Neural cell (in vitro differentiated cells): Measurements from ENCODE around the gene ZFPM1. TPM values are rescaled to one million over a fixed set of nuclear protein-coding genes. Genes with fewer than 3 reads are reported as not detected.

ENCODE experiments used
- H2AFZ ChIP-seq: fragments of 200-600, 300-800 bp; sonication (generic), shearing (Covaris generic); 2 replicates; pipeline ENCODE4 v1.6.0; 2014; ENCODE audit warnings: low read depth, mild to moderate bottlenecking, antibody characterized with exemption, low read length, moderate library complexity
- H3F3A ChIP-seq: fragments of 200-600 bp; shearing (Covaris generic); 2 replicates; pipeline ENCODE4 v1.6.1; 2016; ENCODE audit warnings: mild to moderate bottlenecking, moderate library complexity, mixed read lengths, antibody characterized with exemption, low read length; ENCODE audit not compliant: insufficient read depth, poor library complexity, severe bottlenecking
- H3K27ac ChIP-seq: fragments of 200-600, 300-800 bp; sonication (generic), shearing (Covaris generic); 2 replicates; pipeline ENCODE4 v1.5.1; 2014; ENCODE audit warnings: mild to moderate bottlenecking, low read length, moderate library complexity
- H3K27me3 ChIP-seq: fragments of 300-800, 200-600 bp; sonication (generic), shearing (Covaris generic); 2 replicates; pipeline ENCODE4 v1.6.0; 2014; ENCODE audit warnings: mild to moderate bottlenecking, low read depth, low read length, moderate library complexity; ENCODE audit not compliant: insufficient read depth
- H3K36me3 ChIP-seq: fragments of 300-800, 200-600 bp; sonication (generic), shearing (Covaris generic); 2 replicates; pipeline ENCODE4 v1.5.1; 2014; ENCODE audit warnings: mild to moderate bottlenecking, antibody characterized with exemption, low read length, moderate library complexity; ENCODE audit not compliant: insufficient read depth
- H3K4me2 ChIP-seq: fragments of 300-800, 200-600 bp; sonication (generic), shearing (Covaris generic); 2 replicates; pipeline ENCODE4 v1.6.0; 2014; ENCODE audit warnings: mild to moderate bottlenecking, low read length
- H3K4me3 ChIP-seq: fragments of 300-800, 200-600 bp; sonication (generic), shearing (Covaris generic); 2 replicates; pipeline ENCODE4 v1.5.1; 2014; ENCODE audit warnings: mild to moderate bottlenecking, low read length, moderate library complexity
- H3K79me2 ChIP-seq: fragments of 200-600 bp; shearing (Covaris generic); replicated peaks from 2 replicates; pipeline ENCODE4 v1.6.0; 2014; ENCODE audit warnings: mild to moderate bottlenecking, low read length, moderate library complexity; ENCODE audit not compliant: insufficient read depth
- H3K9ac ChIP-seq: fragments of 300-800, 200-600 bp; sonication (generic), shearing (Covaris generic); 2 replicates; pipeline ENCODE4 v1.6.1; 2016; ENCODE audit warnings: mild to moderate bottlenecking, low read length, mixed read lengths
- H3K9me2 ChIP-seq: fragments of 200-600 bp; shearing (Covaris generic); 2 replicates; pipeline ENCODE4 v1.6.1; 2016; ENCODE audit warnings: mild to moderate bottlenecking, low read length, mixed read lengths; ENCODE audit not compliant: insufficient read depth
- H3K9me3 ChIP-seq: fragments of 200-600, 300-800 bp; sonication (generic), shearing (Covaris generic); 2 replicates; pipeline ENCODE4 v1.6.1; 2016; ENCODE audit warnings: mild to moderate bottlenecking, mixed run types, low read length, moderate library complexity, mixed read lengths
- H4K20me1 ChIP-seq: fragments of 200-600 bp; shearing (Covaris generic); 2 replicates; pipeline ENCODE4 v1.6.1; 2016; ENCODE audit warnings: mild to moderate bottlenecking, mixed run types; ENCODE audit not compliant: insufficient read depth
- EP300 ChIP-seq: fragments of 450-650 bp; conservative IDR thresholded peaks from 2 replicates; pipeline ENCODE4 v1.6.1; 2014; ENCODE audit warnings: antibody characterized with exemption, mild to moderate bottlenecking, moderate library complexity; ENCODE audit not compliant: poor library complexity, severe bottlenecking
- EZH2 ChIP-seq: fragments of 200-600, 300-800 bp; shearing (Covaris generic), sonication (generic); IDR thresholded peaks from 2 replicates; pipeline ENCODE4 v1.6.1; 2014; ENCODE audit warnings: antibody characterized with exemption, low read length, borderline replicate concordance, mild to moderate bottlenecking; ENCODE audit not compliant: insufficient read depth, poor library complexity, severe bottlenecking
- MXI1 ChIP-seq: fragments of 450-650 bp; conservative IDR thresholded peaks from 2 replicates; pipeline ENCODE4 v1.6.1; 2014; ENCODE audit warnings: antibody characterized with exemption, mild to moderate bottlenecking; ENCODE audit not compliant: poor library complexity, severe bottlenecking
- POLR2AphosphoS5 ChIP-seq: IDR thresholded peaks from 2 replicates; pipeline ENCODE4 v1.6.1; 2012
- RAD21 ChIP-seq: fragments of 450-650 bp; conservative IDR thresholded peaks from 2 replicates; pipeline ENCODE4 v1.6.1; 2014; ENCODE audit warnings: antibody characterized with exemption, mild to moderate bottlenecking, moderate library complexity
- SMC3 ChIP-seq: fragments of 450-650 bp; conservative IDR thresholded peaks from 2 replicates; pipeline ENCODE4 v1.6.1; 2014; ENCODE audit warnings: antibody characterized with exemption, mild to moderate bottlenecking, moderate library complexity; ENCODE audit not compliant: poor library complexity
- TAF1 ChIP-seq: IDR thresholded peaks from 2 replicates; pipeline ENCODE4 v1.6.1; 2012; ENCODE audit warnings: low read depth
- polyA plus RNA-seq: library from polyadenylated mRNA; depleted of rRNA; stranded (reverse); fragments of >200 nt; gene quantifications from 2 replicates; pipeline ENCODE4 v1.2.3, GENCODE V29; 2014
- TF ChIP-seq, protein P1 (sequence below): IDR thresholded peaks from 2 replicates; pipeline ENCODE4 v1.6.1; 2012; ENCODE audit warnings: borderline replicate concordance
- TF ChIP-seq, protein P2 (sequence below): fragments of 450-650 bp; IDR thresholded peaks from 2 replicates; pipeline ENCODE4 v1.5.1; 2014; ENCODE audit warnings: antibody characterized with exemption, mild to moderate bottlenecking, moderate library complexity; ENCODE audit not compliant: poor library complexity, severe bottlenecking

Gene ZFPM1
- polyA plus RNA-seq, 1 donor from 2014 or later: 0.41 TPM

DNA sequence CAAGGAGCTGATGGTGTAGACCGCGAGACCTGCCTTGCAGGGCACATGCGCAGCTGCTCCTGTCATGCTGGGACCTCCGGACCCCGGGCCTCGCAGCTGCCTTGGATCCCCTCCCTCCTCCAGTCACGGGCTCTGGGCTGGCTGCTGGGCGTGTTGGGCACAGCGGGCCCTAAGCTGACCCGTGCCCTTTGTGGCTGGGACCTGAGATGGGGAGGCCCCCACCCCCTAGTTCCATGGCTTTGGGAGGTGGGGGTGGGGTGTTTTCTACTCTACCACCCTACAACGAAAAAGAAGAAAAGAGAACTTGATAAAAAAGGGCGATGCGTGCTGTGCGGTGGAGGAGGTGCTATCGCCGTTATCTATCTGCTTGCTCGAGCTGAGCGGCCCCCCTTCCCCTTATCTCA, 14.5 kb downstream of the ZFPM1 start:
- Histone ChIP-seq H3K27ac (no peak overlapping the region), H3K4me3 (no peak overlapping the region), H3K9me3 (no peaks in the 10 kb centered on the region), H3K9ac (no peak overlapping the region), H3K4me2 (no peak overlapping the region), H3K9me2 (no peaks in the 10 kb centered on the region), H3K36me3 (no peaks in the 10 kb centered on the region), H3K79me2 (no peaks in the 10 kb centered on the region), H3K27me3 (no peaks in the 10 kb centered on the region), H2AFZ (no peak overlapping the region), H3F3A (no peaks in the 10 kb centered on the region), H4K20me1 (no peaks in the 10 kb centered on the region)
- TF ChIP-seq, protein P1, sequence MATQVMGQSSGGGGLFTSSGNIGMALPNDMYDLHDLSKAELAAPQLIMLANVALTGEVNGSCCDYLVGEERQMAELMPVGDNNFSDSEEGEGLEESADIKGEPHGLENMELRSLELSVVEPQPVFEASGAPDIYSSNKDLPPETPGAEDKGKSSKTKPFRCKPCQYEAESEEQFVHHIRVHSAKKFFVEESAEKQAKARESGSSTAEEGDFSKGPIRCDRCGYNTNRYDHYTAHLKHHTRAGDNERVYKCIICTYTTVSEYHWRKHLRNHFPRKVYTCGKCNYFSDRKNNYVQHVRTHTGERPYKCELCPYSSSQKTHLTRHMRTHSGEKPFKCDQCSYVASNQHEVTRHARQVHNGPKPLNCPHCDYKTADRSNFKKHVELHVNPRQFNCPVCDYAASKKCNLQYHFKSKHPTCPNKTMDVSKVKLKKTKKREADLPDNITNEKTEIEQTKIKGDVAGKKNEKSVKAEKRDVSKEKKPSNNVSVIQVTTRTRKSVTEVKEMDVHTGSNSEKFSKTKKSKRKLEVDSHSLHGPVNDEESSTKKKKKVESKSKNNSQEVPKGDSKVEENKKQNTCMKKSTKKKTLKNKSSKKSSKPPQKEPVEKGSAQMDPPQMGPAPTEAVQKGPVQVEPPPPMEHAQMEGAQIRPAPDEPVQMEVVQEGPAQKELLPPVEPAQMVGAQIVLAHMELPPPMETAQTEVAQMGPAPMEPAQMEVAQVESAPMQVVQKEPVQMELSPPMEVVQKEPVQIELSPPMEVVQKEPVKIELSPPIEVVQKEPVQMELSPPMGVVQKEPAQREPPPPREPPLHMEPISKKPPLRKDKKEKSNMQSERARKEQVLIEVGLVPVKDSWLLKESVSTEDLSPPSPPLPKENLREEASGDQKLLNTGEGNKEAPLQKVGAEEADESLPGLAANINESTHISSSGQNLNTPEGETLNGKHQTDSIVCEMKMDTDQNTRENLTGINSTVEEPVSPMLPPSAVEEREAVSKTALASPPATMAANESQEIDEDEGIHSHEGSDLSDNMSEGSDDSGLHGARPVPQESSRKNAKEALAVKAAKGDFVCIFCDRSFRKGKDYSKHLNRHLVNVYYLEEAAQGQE: no peak
- TF ChIP-seq MXI1: no peak
- TF ChIP-seq, protein P2, sequence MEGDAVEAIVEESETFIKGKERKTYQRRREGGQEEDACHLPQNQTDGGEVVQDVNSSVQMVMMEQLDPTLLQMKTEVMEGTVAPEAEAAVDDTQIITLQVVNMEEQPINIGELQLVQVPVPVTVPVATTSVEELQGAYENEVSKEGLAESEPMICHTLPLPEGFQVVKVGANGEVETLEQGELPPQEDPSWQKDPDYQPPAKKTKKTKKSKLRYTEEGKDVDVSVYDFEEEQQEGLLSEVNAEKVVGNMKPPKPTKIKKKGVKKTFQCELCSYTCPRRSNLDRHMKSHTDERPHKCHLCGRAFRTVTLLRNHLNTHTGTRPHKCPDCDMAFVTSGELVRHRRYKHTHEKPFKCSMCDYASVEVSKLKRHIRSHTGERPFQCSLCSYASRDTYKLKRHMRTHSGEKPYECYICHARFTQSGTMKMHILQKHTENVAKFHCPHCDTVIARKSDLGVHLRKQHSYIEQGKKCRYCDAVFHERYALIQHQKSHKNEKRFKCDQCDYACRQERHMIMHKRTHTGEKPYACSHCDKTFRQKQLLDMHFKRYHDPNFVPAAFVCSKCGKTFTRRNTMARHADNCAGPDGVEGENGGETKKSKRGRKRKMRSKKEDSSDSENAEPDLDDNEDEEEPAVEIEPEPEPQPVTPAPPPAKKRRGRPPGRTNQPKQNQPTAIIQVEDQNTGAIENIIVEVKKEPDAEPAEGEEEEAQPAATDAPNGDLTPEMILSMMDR: no peak
- no peak for TF ChIP-seq EZH2
- no peak for TF ChIP-seq POLR2AphosphoS5
- TF ChIP-seq TAF1: no peak
- no peak for TF ChIP-seq SMC3
- no peak for TF ChIP-seq EP300
- TF ChIP-seq RAD21: no peak

DNA sequence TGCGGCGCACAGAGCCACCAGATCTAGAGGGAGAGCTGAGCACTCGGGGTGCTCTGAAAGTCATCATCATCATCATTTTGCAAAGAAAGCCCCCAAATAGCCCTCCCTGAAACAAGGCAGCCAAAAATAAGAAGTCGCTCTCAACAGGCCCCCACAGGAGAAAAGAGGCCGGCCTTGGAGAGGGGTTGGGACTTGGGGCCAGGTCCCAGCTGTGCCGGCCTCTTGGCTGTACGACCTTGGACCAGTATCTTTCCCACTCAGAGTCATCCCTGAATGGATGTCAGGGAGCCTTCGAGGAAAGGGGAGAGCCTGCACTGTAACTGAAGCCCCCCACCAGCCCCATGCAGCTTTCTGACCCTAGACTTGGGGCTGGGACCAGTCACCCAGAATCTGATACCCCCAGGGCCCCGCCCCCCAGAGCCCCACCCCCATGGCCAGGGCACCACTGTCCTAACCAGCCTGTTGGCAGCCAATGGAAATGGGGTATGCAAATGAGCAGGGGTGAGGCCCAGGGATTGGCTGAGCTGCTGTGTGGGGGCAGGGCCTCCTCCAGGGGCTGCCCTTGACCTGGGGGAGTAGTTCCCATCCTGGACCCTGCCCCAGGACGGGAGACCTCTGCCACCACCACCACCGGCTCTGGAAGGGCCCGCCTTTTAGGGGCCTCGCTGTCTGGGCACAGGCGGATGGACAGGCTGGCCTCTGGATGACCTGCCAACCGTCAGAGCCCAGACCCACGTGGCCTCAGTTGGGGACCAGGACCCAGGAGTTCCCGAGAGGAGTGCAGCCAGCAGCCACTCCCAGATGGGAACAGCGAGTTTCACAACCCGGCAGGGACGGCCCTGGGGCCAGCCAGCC, 15.4 kb downstream of the ZFPM1 start:
- no peaks in the 10 kb centered on the region for H3F3A ChIP-seq
- no peak overlapping the region for H3K4me3 ChIP-seq
- H4K20me1 ChIP-seq: no peaks in the 10 kb centered on the region
- H3K79me2 ChIP-seq: no peaks in the 10 kb centered on the region
- H3K9me3 ChIP-seq: no peaks in the 10 kb centered on the region
- no peaks in the 10 kb centered on the region for H3K36me3 ChIP-seq
- TF ChIP-seq EP300 (no peak), RAD21 (no peak), TAF1 (no peak), SMC3 (no peak), EZH2 (no peak), POLR2AphosphoS5 (no peak), MXI1 (no peak)
- TF ChIP-seq, protein P1: no peak
- TF ChIP-seq, protein P2: no peak
- no peaks in the 10 kb centered on the region for H3K9me2 ChIP-seq
- H3K4me2 ChIP-seq: no peak overlapping the region
- H3K27me3 ChIP-seq: no peaks in the 10 kb centered on the region
- H3K27ac ChIP-seq: no peak overlapping the region
- H2AFZ ChIP-seq: no peak overlapping the region
- no peak overlapping the region for H3K9ac ChIP-seq
